Neural cell (in vitro differentiated cells): ENCODE data around the gene GCC1. TPM values are rescaled to one million over a fixed set of nuclear protein-coding genes. Genes with fewer than 3 reads are reported as not detected.
"Not testable (repeated sequence)": the region's sequence is repeated elsewhere in the genome, so short reads cannot be mapped to it uniquely, and the experiment has no call there.

Source experiments
- H2AFZ ChIP-seq: fragments of 200-600, 300-800 bp; sonication (generic), shearing (Covaris generic); 2 replicates; pipeline ENCODE4 v1.6.0; 2014; ENCODE audit warnings: low read depth, mild to moderate bottlenecking, antibody characterized with exemption, low read length, moderate library complexity
- H3F3A ChIP-seq: fragments of 200-600 bp; shearing (Covaris generic); 2 replicates; pipeline ENCODE4 v1.6.1; 2016; ENCODE audit warnings: mild to moderate bottlenecking, moderate library complexity, mixed read lengths, antibody characterized with exemption, low read length; ENCODE audit not compliant: insufficient read depth, poor library complexity, severe bottlenecking
- H3K27ac ChIP-seq: fragments of 200-600, 300-800 bp; sonication (generic), shearing (Covaris generic); 2 replicates; pipeline ENCODE4 v1.5.1; 2014; ENCODE audit warnings: mild to moderate bottlenecking, low read length, moderate library complexity
- H3K27me3 ChIP-seq: fragments of 300-800, 200-600 bp; sonication (generic), shearing (Covaris generic); 2 replicates; pipeline ENCODE4 v1.6.0; 2014; ENCODE audit warnings: mild to moderate bottlenecking, low read depth, low read length, moderate library complexity; ENCODE audit not compliant: insufficient read depth
- H3K36me3 ChIP-seq: fragments of 300-800, 200-600 bp; sonication (generic), shearing (Covaris generic); 2 replicates; pipeline ENCODE4 v1.5.1; 2014; ENCODE audit warnings: mild to moderate bottlenecking, antibody characterized with exemption, low read length, moderate library complexity; ENCODE audit not compliant: insufficient read depth
- H3K4me2 ChIP-seq: fragments of 300-800, 200-600 bp; sonication (generic), shearing (Covaris generic); 2 replicates; pipeline ENCODE4 v1.6.0; 2014; ENCODE audit warnings: mild to moderate bottlenecking, low read length
- H3K4me3 ChIP-seq: fragments of 300-800, 200-600 bp; sonication (generic), shearing (Covaris generic); 2 replicates; pipeline ENCODE4 v1.5.1; 2014; ENCODE audit warnings: mild to moderate bottlenecking, low read length, moderate library complexity
- H3K79me2 ChIP-seq: fragments of 200-600 bp; shearing (Covaris generic); replicated peaks from 2 replicates; pipeline ENCODE4 v1.6.0; 2014; ENCODE audit warnings: mild to moderate bottlenecking, low read length, moderate library complexity; ENCODE audit not compliant: insufficient read depth
- H3K9ac ChIP-seq: fragments of 300-800, 200-600 bp; sonication (generic), shearing (Covaris generic); 2 replicates; pipeline ENCODE4 v1.6.1; 2016; ENCODE audit warnings: mild to moderate bottlenecking, low read length, mixed read lengths
- H3K9me2 ChIP-seq: fragments of 200-600 bp; shearing (Covaris generic); 2 replicates; pipeline ENCODE4 v1.6.1; 2016; ENCODE audit warnings: mild to moderate bottlenecking, low read length, mixed read lengths; ENCODE audit not compliant: insufficient read depth
- H3K9me3 ChIP-seq: fragments of 200-600, 300-800 bp; sonication (generic), shearing (Covaris generic); 2 replicates; pipeline ENCODE4 v1.6.1; 2016; ENCODE audit warnings: mild to moderate bottlenecking, mixed run types, low read length, moderate library complexity, mixed read lengths
- H4K20me1 ChIP-seq: fragments of 200-600 bp; shearing (Covaris generic); 2 replicates; pipeline ENCODE4 v1.6.1; 2016; ENCODE audit warnings: mild to moderate bottlenecking, mixed run types; ENCODE audit not compliant: insufficient read depth
- CTCF ChIP-seq: fragments of 450-650 bp; IDR thresholded peaks from 2 replicates; pipeline ENCODE4 v1.5.1; 2014; ENCODE audit warnings: antibody characterized with exemption, mild to moderate bottlenecking, moderate library complexity; ENCODE audit not compliant: poor library complexity, severe bottlenecking
- EP300 ChIP-seq: fragments of 450-650 bp; conservative IDR thresholded peaks from 2 replicates; pipeline ENCODE4 v1.6.1; 2014; ENCODE audit warnings: antibody characterized with exemption, mild to moderate bottlenecking, moderate library complexity; ENCODE audit not compliant: poor library complexity, severe bottlenecking
- EZH2 ChIP-seq: fragments of 200-600, 300-800 bp; shearing (Covaris generic), sonication (generic); IDR thresholded peaks from 2 replicates; pipeline ENCODE4 v1.6.1; 2014; ENCODE audit warnings: antibody characterized with exemption, low read length, borderline replicate concordance, mild to moderate bottlenecking; ENCODE audit not compliant: insufficient read depth, poor library complexity, severe bottlenecking
- MXI1 ChIP-seq: fragments of 450-650 bp; conservative IDR thresholded peaks from 2 replicates; pipeline ENCODE4 v1.6.1; 2014; ENCODE audit warnings: antibody characterized with exemption, mild to moderate bottlenecking; ENCODE audit not compliant: poor library complexity, severe bottlenecking
- POLR2AphosphoS5 ChIP-seq: IDR thresholded peaks from 2 replicates; pipeline ENCODE4 v1.6.1; 2012
- RAD21 ChIP-seq: fragments of 450-650 bp; conservative IDR thresholded peaks from 2 replicates; pipeline ENCODE4 v1.6.1; 2014; ENCODE audit warnings: antibody characterized with exemption, mild to moderate bottlenecking, moderate library complexity
- REST ChIP-seq: IDR thresholded peaks from 2 replicates; pipeline ENCODE4 v1.6.1; 2012; ENCODE audit warnings: borderline replicate concordance
- SMC3 ChIP-seq: fragments of 450-650 bp; conservative IDR thresholded peaks from 2 replicates; pipeline ENCODE4 v1.6.1; 2014; ENCODE audit warnings: antibody characterized with exemption, mild to moderate bottlenecking, moderate library complexity; ENCODE audit not compliant: poor library complexity
- TAF1 ChIP-seq: IDR thresholded peaks from 2 replicates; pipeline ENCODE4 v1.6.1; 2012; ENCODE audit warnings: low read depth
- polyA plus RNA-seq: library from polyadenylated mRNA; depleted of rRNA; stranded (reverse); fragments of >200 nt; gene quantifications from 2 replicates; pipeline ENCODE4 v1.2.3, GENCODE V29; 2014

Gene GCC1
- polyA plus RNA-seq, 1 donor from 2014 or later, result 6.6 TPM

- no peaks in the 10 kb centered on the region for H3K27me3 ChIP-seq
- no peak overlapping the region for H3K9ac ChIP-seq
- H2AFZ ChIP-seq, result no peak overlapping the region
- peaks cover 18% of the 10 kb centered on the region for H3K36me3 ChIP-seq
- H3K9me3 ChIP-seq, result no peaks in the 10 kb centered on the region
- no peak overlapping the region for H3K4me2 ChIP-seq
- H3K4me3 ChIP-seq, result no peak overlapping the region
- H3F3A ChIP-seq, result no peaks in the 10 kb centered on the region
- H3K79me2 ChIP-seq, result peaks cover 7% of the 10 kb centered on the region
- no peak for TF ChIP-seq TAF1
- no peak for TF ChIP-seq POLR2AphosphoS5
- TF ChIP-seq RAD21, result no peak
- TF ChIP-seq MXI1, result no peak
- TF ChIP-seq CTCF, result no peak
- TF ChIP-seq EP300, result no peak
- no peak for TF ChIP-seq SMC3
- no peak for TF ChIP-seq EZH2
- TF ChIP-seq REST, result no peak
- no peaks in the 10 kb centered on the region for H3K9me2 ChIP-seq
- no peaks in the 10 kb centered on the region for H4K20me1 ChIP-seq
- H3K27ac ChIP-seq, result no peak overlapping the region
Observed at GRCh38 chr7:127578036-127578684, 7.2 kb downstream of the GCC1 start.

GRCh38 chr7:127571741-127572505 lies 13.5 kb downstream of the GCC1 start:
- H2AFZ ChIP-seq, result no peak overlapping the region
- no peaks in the 10 kb centered on the region for H3F3A ChIP-seq
- no peaks in the 10 kb centered on the region for H3K27me3 ChIP-seq
- H3K36me3 ChIP-seq, result no peaks in the 10 kb centered on the region
- no peak overlapping the region for H3K27ac ChIP-seq
- H4K20me1 ChIP-seq, result no peaks in the 10 kb centered on the region
- no peaks in the 10 kb centered on the region for H3K79me2 ChIP-seq
- H3K9me2 ChIP-seq, result no peaks in the 10 kb centered on the region
- TF ChIP-seq EP300 (no peak), RAD21 (no peak), TAF1 (no peak), MXI1 (no peak), SMC3 (no peak)
- H3K9me3 ChIP-seq, result no peaks in the 10 kb centered on the region
- no peak overlapping the region for H3K4me2 ChIP-seq
- H3K9ac ChIP-seq, result no peak overlapping the region
- H3K4me3 ChIP-seq, result no peak overlapping the region

DNA sequence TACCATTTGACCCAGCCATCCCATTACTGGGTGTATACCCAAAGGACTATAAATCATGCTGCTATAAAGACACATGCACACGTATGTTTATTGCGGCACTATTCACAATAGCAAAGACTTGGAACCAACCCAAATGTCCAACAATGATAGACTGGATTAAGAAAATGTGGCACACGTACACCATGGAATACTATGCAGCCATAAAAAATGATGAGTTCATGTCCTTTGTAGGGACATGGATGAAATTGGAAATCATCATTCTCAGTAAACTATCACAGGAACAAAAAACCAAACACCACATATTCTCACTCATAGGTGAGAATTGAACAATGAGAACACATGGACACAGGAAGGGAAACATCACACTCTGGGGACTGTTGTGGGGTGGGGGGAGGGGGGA lies 17.4 kb downstream of the GCC1 start:
- not testable (repeated sequence) for H3K9me3 ChIP-seq, H4K20me1 ChIP-seq, H3K27ac ChIP-seq, H3K9me2 ChIP-seq, H3K79me2 ChIP-seq, H3K4me3 ChIP-seq, H3K36me3 ChIP-seq, H3K9ac ChIP-seq, H2AFZ ChIP-seq, H3K27me3 ChIP-seq, H3K4me2 ChIP-seq, H3F3A ChIP-seq
